HepG2 (cell line): ENCODE results near the gene MSI2. TPM values are rescaled to one million over a fixed set of nuclear protein-coding genes. Genes with fewer than 3 reads are reported as not detected.
A peak's percentile ranks its signal among the peaks of the same experiment; 100 is the strongest.

Experiments used
- ATM ChIP-seq: fragments of 450-650 bp; IDR thresholded peaks from 2 replicates; pipeline ENCODE4 v1.7.1; 2017; ENCODE audit warnings: mild to moderate bottlenecking, borderline replicate concordance
- HOXA9 ChIP-seq: sonication (generic); formaldehyde crosslinking; IDR thresholded peaks from 2 replicates; pipeline ENCODE4 v1.8.1; 2022; ENCODE audit warnings: missing genetic modification reagents, mild to moderate bottlenecking, moderate library complexity, borderline replicate concordance
- IKZF1 ChIP-seq: fragments of 450-650 bp; IDR thresholded peaks from 2 replicates; pipeline ENCODE4 v1.7.1; 2016
- KAT8 ChIP-seq: IDR thresholded peaks from 2 replicates; pipeline ENCODE4 v1.6.1; 2016; ENCODE audit warnings: missing genetic modification reagents, missing compliant biosample characterization
- KMT2A ChIP-seq: sonication (generic); formaldehyde crosslinking; IDR thresholded peaks from 2 replicates; pipeline ENCODE4 v1.4.0; 2020; ENCODE audit warnings: missing genetic modification reagents
- MYNN ChIP-seq: sonication (generic); formaldehyde crosslinking; IDR thresholded peaks from 2 replicates; pipeline ENCODE4 v1.4.0; 2020; ENCODE audit warnings: mild to moderate bottlenecking, low read depth, missing genetic modification reagents
- NRL ChIP-seq: sonication (generic); formaldehyde crosslinking; IDR thresholded peaks from 2 replicates; pipeline ENCODE4 v1.5.0; 2020; ENCODE audit warnings: missing genetic modification reagents, mild to moderate bottlenecking, moderate library complexity, borderline replicate concordance
- ONECUT2 ChIP-seq: sonication (generic); formaldehyde crosslinking; IDR thresholded peaks from 2 replicates; pipeline ENCODE4 v1.4.0; 2020; ENCODE audit warnings: missing genetic modification reagents
- POGZ ChIP-seq: sonication (generic); formaldehyde crosslinking; IDR thresholded peaks from 2 replicates; pipeline ENCODE4 v1.4.0; 2020; ENCODE audit warnings: mild to moderate bottlenecking, missing genetic modification reagents
- RARA ChIP-seq: IDR thresholded peaks from 2 replicates; pipeline ENCODE4 v1.6.1; 2016; ENCODE audit warnings: missing genetic modification reagents, missing compliant biosample characterization
- RBM22 ChIP-seq: fragments of 200-400 bp; formaldehyde crosslinking; optimal IDR thresholded peaks from 2 replicates; pipeline ENCODE3; 2017; ENCODE audit warnings: mild to moderate bottlenecking, low read length, moderate library complexity
- SP5 ChIP-seq: IDR thresholded peaks from 2 replicates; pipeline ENCODE4 v1.6.1; 2016; ENCODE audit warnings: low read depth, borderline replicate concordance
- ZBTB42 ChIP-seq: sonication (generic); formaldehyde crosslinking; IDR thresholded peaks from 2 replicates; pipeline ENCODE4 v1.5.0; 2020; ENCODE audit warnings: mild to moderate bottlenecking, missing genetic modification reagents
- ZNF101 ChIP-seq: sonication (generic); formaldehyde crosslinking; IDR thresholded peaks from 2 replicates; pipeline ENCODE4 v1.4.0; 2020; ENCODE audit warnings: mild to moderate bottlenecking, low read depth, missing genetic modification reagents, borderline replicate concordance
- ZNF317 ChIP-seq: sonication (generic); formaldehyde crosslinking; IDR thresholded peaks from 2 replicates; pipeline ENCODE4 v1.5.0; 2020; ENCODE audit warnings: mild to moderate bottlenecking, missing genetic modification reagents
- ZNF678 ChIP-seq: sonication (generic); formaldehyde crosslinking; IDR thresholded peaks from 2 replicates; pipeline ENCODE4 v1.4.0; 2020; ENCODE audit warnings: mild to moderate bottlenecking, missing genetic modification reagents
- ZNF713 ChIP-seq: sonication (generic); formaldehyde crosslinking; IDR thresholded peaks from 2 replicates; pipeline ENCODE4 v1.4.0; 2020; ENCODE audit warnings: mild to moderate bottlenecking, missing genetic modification reagents
- ZNF766 ChIP-seq: sonication (generic); formaldehyde crosslinking; IDR thresholded peaks from 2 replicates; pipeline ENCODE4 v1.5.0; 2020; ENCODE audit warnings: missing genetic modification reagents, borderline replicate concordance
- ZNF777 ChIP-seq: sonication (generic); formaldehyde crosslinking; IDR thresholded peaks from 2 replicates; pipeline ENCODE4 v1.4.0; 2020; ENCODE audit warnings: missing genetic modification reagents
- ZSCAN31 ChIP-seq: sonication (generic); formaldehyde crosslinking; IDR thresholded peaks from 2 replicates; pipeline ENCODE4 v1.5.0; 2020; ENCODE audit warnings: low read depth, mild to moderate bottlenecking, missing genetic modification reagents
- polyA plus RNA-seq, 8 experiments: library from polyadenylated mRNA; depleted of rRNA in 3 of 8; stranded (reverse) in 7 of 8; unstranded in 1 of 8; fragments of >200 nt; fragmentation: Illumina TruSeq in 4 of 8; extraction: Trizol in 4 of 8; gene quantifications; 2 replicates each; pipeline versions ENCODE4 v1.2.1 to v1.2.3, GENCODE V29; 2011 to 2016; ENCODE audit warnings: low read depth in 4 of 8, missing spikeins in 1 of 8, mixed read lengths in 1 of 8; ENCODE audit not compliant: insufficient read depth in 1 of 8
- total RNA-seq, 5 experiments: library from RNA; depleted of rRNA; stranded (reverse); fragments of >200 nt; fragmentation: Illumina TruSeq; extraction: Trizol; gene quantifications; 2 replicates each; pipeline ENCODE4 v1.2.3, GENCODE V29; 2016; ENCODE audit warnings: low read depth in 1 of 5
- TF ChIP-seq, protein P1 (sequence below): sonication (generic); formaldehyde crosslinking; IDR thresholded peaks from 2 replicates; pipeline ENCODE4 v1.4.0; 2020; ENCODE audit warnings: missing genetic modification reagents
- TF ChIP-seq, protein P2 (sequence below): sonication (generic); formaldehyde crosslinking; IDR thresholded peaks from 2 replicates; pipeline ENCODE4 v1.4.0; 2020; ENCODE audit warnings: mild to moderate bottlenecking, missing genetic modification reagents
- TF ChIP-seq, protein P3 (sequence below): sonication (generic); formaldehyde crosslinking; IDR thresholded peaks from 2 replicates; pipeline ENCODE4 v1.5.0; 2020; ENCODE audit warnings: missing genetic modification reagents, mild to moderate bottlenecking, borderline replicate concordance

MSI2 gene
- total and polyA plus RNA-seq, 2 of the 13 experiments (the other 11 are each of a cell fraction or from before 2014, with no cell fraction given), result 77.5 to 78.4 TPM

DNA sequence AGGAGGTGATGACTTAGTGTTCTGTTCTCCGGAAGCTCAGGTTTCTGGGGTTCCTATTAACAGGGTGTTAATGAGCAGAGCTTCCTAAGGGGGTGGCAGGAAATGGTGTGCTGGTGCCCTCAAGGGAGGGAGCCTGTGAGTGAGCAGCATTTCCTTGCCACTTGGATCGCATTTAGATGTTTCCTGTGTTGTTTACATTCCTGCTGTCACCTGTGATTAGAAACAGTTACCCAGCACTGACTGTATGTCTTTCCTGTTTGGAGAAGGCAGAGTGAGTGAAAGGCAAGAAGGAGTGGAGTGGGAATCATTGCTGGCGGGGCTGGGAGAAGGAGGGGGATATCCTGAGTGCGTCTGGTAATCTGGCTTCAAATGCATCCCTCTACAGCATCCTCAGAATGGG, 274.2 kb downstream of the MSI2 start (continued):
- TF ChIP-seq RBM22 (peak; percentile 20), ZSCAN31 (CRISPR knock-in tag) (no peak), SP5 (CRISPR knock-in tag) (no peak), NRL (CRISPR knock-in tag) (no peak), ZNF317 (CRISPR knock-in tag) (no peak), POGZ (CRISPR knock-in tag) (no peak), MYNN (CRISPR knock-in tag) (no peak), ATM (no peak), ZNF777 (CRISPR knock-in tag) (no peak), ONECUT2 (CRISPR knock-in tag) (no peak), IKZF1 (no peak), ZBTB42 (CRISPR knock-in tag) (no peak), KAT8 (CRISPR knock-in tag) (no peak), RARA (CRISPR knock-in tag) (0 out of 2 replicates have a peak, but pooled peaks have one; percentile 8), ZNF713 (CRISPR knock-in tag) (no peak), ZNF766 (CRISPR knock-in tag) (no peak), ZNF101 (CRISPR knock-in tag) (no peak), ZNF678 (CRISPR knock-in tag) (no peak), HOXA9 (no peak), KMT2A (CRISPR knock-in tag) (no peak)
- TF ChIP-seq, protein P1, sequence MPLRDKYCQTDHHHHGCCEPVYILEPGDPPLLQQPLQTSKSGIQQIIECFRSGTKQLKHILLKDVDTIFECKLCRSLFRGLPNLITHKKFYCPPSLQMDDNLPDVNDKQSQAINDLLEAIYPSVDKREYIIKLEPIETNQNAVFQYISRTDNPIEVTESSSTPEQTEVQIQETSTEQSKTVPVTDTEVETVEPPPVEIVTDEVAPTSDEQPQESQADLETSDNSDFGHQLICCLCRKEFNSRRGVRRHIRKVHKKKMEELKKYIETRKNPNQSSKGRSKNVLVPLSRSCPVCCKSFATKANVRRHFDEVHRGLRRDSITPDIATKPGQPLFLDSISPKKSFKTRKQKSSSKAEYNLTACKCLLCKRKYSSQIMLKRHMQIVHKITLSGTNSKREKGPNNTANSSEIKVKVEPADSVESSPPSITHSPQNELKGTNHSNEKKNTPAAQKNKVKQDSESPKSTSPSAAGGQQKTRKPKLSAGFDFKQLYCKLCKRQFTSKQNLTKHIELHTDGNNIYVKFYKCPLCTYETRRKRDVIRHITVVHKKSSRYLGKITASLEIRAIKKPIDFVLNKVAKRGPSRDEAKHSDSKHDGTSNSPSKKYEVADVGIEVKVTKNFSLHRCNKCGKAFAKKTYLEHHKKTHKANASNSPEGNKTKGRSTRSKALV, result no peak
- TF ChIP-seq, protein P2, sequence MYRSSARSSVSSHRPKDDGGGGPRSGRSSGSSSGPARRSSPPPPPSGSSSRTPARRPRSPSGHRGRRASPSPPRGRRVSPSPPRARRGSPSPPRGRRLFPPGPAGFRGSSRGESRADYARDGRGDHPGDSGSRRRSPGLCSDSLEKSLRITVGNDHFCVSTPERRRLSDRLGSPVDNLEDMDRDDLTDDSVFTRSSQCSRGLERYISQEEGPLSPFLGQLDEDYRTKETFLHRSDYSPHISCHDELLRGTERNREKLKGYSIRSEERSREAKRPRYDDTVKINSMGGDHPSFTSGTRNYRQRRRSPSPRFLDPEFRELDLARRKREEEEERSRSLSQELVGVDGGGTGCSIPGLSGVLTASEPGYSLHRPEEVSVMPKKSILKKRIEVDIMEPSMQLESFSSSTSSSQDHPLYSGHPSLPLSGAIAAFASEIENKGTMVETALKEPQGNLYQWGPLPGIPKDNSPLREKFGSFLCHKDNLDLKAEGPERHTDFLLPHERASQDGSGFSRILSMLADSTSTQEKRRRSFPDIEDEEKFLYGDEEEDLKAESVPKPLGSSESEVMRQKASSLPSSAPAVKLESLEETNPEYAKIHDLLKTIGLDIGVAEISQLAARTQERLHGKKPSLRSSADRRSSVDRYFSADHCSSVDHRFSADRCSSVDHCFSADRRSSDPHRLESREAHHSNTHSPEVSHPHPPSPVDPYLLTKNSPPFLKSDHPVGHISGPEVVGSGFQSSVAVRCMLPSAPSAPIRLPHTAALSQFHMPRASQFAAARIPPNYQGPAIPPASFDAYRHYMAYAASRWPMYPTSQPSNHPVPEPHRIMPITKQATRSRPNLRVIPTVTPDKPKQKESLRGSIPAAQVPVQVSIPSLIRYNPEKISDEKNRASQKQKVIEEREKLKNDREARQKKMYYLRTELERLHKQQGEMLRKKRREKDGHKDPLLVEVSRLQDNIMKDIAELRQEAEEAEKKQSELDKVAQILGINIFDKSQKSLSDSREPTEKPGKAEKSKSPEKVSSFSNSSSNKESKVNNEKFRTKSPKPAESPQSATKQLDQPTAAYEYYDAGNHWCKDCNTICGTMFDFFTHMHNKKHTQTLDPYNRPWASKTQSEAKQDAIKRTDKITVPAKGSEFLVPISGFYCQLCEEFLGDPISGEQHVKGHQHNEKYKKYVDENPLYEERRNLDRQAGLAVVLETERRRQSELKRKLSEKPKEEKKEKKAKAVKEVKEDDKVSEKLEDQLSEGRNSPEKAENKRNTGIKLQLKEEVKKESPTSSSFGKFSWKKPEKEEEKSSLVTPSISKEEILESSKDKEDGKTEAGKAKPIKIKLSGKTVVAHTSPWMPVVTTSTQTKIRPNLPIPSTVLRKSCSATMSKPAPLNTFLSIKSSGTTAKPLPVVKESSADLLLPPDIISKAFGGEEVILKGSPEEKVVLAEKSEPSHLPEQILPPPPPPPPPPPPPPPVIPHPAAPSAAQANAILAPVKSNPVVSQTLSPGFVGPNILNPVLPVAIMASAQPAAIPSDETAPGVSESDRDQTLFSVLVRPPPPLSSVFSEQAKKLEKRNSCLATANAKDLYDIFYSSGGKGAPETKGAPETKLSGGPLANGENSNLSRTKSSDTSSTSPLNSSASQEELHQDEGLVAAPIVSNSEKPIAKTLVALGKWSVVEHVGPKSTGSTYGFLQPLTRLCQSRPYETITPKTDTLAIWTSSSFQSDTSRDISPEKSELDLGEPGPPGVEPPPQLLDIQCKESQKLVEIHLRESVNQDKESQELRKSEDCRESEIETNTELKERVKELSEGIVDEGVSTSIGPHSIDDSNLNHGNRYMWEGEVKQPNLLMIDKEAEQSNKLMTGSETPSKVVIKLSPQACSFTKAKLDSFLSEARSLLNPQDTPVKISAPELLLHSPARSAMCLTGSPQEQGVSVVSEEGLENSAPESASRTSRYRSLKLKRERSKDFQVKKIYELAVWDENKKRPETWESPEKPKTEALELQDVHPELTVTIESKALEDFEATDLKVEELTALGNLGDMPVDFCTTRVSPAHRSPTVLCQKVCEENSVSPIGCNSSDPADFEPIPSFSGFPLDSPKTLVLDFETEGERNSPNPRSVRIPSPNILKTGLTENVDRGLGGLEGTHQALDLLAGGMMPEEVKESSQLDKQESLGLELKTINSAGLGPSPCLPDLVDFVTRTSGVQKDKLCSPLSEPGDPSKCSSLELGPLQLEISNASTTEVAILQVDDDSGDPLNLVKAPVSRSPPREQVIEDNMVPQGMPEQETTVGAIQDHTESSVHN (CRISPR knock-in tag), result no peak
- TF ChIP-seq, protein P3, sequence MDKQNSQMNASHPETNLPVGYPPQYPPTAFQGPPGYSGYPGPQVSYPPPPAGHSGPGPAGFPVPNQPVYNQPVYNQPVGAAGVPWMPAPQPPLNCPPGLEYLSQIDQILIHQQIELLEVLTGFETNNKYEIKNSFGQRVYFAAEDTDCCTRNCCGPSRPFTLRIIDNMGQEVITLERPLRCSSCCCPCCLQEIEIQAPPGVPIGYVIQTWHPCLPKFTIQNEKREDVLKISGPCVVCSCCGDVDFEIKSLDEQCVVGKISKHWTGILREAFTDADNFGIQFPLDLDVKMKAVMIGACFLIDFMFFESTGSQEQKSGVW (CRISPR knock-in tag), result no peak
